ENCODE measurements around the gene VKORC1.

DNA sequence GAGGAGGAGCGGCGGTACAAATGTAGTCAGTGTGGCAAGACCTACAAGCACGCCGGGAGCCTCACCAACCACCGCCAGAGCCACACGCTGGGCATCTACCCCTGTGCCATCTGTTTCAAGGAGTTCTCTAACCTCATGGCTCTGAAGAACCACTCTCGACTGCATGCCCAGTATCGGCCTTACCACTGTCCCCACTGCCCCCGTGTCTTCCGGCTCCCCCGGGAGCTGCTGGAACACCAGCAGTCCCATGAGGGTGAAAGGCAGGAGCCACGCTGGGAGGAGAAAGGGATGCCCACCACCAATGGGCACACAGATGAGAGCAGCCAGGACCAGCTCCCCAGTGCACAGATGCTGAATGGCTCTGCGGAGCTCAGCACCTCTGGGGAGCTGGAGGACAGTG is 17.6 kb downstream of the VKORC1 start:
- TF ChIP-seq GATA2 (IDR thresholded peaks at IDR 0.05; ENCODE audit: low read depth, low read length) (no peak), GATA3 (IDR thresholded peaks at IDR 0.05; ENCODE audit: low read depth, low read length) (no peak)

Data from SH-SY5Y (cell line).